Dermis blood vessel endothelial cell (primary cell): ENCODE measurements around the gene SSMEM1. TPM values are rescaled to one million over a fixed set of nuclear protein-coding genes. Genes with fewer than 3 reads are reported as not detected.
"Not testable (repeated sequence)": the region's sequence is repeated elsewhere in the genome, so short reads cannot be mapped to it uniquely, and the experiment has no call there.

Experiments
- DNase-seq: peaks from one replicate; pipeline ENCODE4 v3.0.0; 2010
- total RNA-seq: library from RNA; depleted of rRNA; stranded (reverse); fragments of >200 nt; gene quantifications from 2 replicates; pipeline ENCODE4 v1.2.3, GENCODE V29; 2014

Gene SSMEM1
- total RNA-seq, 1 donor from 2014 or later, result not detected

DNA sequence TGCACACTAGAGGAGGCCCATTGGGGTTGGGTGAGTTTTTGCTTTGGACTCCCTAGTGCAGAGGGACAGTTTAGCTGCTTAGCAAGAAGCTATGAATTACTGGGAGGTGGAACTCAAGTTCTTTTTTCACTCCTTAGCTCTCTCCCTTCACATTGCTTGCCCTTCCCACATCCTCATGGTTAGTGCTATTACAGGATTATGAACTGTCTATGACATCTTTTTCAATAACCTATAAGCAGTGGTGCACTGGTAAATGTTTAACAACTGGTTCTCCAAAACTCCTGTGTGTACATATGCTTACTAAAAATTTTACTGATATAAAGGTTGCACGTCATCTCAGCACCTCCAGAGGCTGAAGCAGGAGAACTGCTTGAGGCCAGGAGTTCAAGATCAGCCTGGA is 6.2 kb downstream of the SSMEM1 start:
- DNase-seq, result no peak

DNA sequence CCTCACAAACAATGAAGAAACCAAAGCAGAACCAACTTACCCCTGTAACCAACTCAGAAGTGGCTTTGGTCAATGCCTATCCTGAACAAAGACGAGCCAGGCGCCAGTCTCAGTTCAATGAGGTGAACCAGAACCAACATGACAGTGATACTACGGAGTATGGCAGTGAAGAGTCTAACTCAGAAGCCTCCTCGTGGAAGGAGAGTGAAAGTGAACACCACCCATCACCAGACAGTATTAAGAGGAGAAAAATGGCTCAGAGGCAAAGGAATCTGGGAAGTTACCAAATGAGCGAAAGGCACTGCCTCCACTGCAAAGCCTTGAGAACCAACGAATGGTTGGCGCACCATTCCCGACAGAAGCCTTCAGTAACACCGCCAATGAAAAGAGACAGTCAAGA is 8.4 kb downstream of the SSMEM1 start:
- DNase-seq, result no peak

DNA sequence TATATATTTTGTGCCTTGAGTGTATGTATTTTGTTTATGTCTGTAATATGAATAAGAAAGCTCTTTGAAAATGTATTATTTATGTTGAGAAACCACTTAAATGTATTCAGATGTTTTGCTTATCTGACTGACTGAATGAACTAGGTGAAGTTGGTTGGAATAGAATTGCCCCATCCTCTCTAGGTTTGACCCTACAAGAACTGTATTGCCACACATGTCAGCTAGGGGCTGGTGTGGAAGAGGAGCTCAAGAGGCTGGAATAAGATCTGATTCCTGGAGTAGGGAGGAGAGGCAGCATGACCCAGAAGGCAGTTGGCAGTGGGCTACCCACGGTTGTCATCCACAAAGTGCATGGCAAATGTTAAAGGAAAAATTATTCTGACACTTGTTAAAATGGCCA is 9.1 kb downstream of the SSMEM1 start:
- DNase-seq, result no peak

DNA sequence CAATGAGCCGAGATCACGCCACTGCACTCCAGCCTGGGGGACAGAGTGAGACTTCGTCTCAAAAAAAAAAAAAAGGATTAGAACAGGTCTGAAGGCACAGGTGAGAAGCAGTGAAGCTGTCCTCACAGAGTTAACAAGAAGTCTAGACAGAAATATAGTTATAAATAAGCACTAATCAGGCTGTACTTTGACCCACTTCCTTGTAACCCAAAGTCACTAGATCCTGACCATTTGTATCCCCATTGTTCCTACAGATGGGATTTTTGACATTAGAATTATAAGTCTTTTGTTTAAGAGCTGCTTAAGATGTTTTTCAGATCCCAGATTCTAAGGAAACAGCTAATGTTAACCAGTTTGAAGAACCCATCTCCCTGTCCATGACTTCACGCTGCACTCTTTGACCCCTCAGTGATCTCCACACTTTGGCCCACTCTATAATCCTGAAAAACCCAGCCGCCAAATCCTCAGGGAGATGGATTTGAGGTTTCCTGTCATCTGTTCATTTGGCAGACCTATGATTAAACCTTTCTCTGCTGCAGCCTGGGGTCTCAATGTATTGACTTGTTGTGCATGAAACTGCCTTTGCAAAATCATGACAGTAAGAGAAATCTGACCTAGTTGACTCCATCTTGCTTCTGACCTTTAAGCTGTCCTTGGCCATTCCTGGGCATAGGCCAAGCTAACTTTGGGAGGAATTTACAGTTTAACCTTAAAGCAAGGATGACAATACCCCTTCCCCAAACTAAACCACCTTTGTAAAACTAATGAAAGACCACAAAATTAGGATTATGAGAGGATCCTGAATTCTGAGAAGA is 11.4 kb downstream of the SSMEM1 start:
- DNase-seq, result no peak

DNA sequence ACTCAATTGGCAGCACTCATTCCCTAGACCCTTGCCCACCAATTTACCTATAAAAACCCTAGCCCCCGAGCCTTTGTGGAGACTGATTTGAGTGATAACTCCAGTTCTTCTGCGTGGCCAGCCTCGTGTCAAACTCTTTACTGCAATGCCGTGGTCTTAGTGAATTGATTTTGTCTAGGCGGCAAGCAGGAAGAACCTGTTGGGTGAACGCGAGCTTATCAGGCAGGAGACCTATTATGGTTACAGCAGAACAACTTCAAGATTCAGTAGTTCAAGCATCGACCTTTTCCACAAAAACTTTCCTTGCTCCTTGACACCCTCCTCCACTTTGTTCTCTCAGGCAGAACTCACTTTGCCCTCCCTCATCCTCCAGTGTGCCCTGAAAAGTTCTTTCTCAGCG is 12.2 kb downstream of the SSMEM1 start:
- no peak for DNase-seq

DNA sequence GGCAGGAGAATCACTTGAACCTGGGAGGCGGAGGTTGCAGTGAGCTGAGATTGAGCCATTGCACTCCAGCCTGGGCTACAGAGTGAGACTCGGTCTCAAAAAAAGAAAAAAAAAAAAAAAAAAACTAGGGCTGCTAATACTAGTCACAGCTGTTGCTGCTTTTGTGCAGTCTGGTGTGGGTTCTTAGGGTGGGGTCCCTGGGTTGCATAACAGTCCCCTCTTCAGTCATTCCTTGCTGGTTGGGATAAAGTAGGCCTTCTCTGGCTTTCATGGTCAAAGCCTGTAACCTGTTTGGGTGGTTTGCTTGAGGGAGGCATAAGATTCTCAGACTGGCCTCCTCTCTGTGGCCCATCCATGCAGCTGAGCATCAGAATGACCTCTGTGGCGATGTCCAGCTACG is 14.1 kb downstream of the SSMEM1 start:
- no peak for DNase-seq

DNA sequence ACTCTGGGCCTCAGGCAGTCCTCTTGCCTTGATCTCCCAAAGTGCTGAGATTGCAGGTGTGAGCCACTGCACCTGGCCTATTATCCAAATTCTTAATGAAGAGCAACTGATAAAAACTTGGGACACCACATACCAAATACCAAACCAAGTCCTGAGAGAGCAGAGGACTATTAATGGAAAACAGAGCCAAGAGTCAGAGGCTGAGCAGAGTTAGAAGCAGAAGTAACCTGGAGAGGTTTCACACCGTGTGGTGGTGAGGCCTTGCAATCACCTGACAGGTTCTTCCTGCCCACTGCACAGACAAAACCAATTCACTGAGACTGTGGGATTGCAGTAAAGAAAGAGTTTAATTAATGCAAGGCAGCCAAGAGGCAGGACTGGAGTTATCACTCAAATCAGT is 16.0 kb downstream of the SSMEM1 start:
- no peak for DNase-seq

DNA sequence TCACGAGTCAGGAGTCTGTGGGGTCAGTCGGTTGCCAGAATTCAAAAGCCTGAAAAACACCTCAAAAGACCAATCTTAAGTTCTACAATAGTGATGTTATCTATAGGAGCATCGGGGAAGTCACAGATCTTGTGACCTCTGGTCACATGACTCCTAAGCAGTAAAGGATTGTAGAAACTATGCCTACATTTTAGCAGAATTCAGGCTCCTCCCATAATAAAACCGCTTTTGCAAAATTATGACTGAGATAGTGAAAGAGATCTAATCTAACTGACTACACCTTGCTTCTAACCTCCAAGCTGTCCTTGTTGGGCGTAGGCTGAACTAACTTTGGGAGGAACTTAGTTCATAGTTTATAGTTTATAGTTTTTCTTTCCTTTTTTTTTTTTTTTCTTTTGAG is 16.6 kb downstream of the SSMEM1 start:
- no peak for DNase-seq

DNA sequence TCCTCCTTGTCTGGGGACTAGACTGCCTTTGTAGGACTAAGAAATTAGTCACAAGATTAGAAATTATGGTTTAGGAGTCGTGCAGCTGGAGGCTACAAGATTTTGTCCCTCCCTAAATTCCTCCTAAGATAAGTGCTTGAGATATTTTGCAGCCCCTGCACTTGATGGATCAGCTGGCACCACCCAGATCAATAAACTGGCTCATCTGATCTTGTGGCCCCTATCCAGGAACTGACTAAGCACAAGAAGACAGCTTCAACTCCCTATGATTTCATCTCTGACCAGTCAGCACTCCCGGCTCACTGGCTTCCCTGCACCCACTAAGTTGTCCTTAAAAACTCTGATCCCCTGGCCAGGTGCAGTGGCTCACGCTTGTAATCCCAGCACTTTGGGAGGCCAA is 17.3 kb downstream of the SSMEM1 start:
- not testable (repeated sequence) for DNase-seq

DNA sequence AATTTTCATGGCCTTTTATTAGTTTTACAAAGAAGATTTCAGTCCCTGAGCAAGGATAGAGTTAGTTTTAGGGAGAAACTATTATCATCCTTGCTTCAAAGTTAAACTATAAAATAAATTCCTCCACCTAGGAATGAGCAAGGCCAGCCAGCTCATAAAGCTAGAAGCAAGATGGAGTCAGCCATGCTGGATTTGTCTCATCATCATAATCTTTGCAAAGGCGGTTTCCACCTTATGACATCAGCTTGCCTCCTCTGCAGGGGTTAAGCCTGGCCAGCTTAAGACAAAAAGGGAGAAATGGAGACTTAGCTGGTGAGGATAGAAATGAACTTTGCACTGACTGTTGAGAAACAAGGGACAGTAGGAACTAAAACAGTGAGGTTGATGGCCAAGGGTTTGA is 18.7 kb downstream of the SSMEM1 start:
- no peak for DNase-seq

DNA sequence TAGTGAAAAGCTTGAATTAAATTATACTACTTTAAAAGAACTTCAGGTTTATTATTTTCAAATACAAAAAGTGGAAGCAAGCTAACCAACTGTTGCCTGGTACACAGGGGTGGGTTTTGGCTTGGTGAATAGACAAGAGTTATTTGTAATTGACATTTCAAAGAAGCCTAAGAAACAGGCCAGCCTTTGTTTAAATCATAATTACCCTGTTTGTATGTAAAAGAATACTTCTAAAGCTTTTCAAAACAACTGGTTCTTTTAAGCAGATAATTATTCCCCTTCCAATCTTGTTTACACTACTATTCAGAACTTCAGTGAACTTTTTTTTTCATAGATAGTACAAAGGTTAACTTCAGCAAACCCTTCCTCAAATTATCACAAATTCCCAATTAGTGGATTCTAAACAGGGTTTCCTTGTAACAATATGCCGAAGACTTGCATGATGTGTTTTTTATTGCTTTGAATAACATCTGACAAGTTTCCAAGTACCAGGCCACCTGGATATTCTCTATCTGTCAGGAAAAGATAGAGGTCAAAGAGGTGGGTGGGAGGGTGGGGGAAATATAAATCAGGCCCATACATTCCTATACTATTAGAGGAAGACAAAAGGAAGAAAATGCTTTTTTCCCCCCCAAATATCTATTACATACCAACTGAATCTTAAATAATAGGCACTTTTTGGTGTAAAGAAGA is 20.4 kb downstream of the SSMEM1 start:
- DNase-seq, result no peak

DNA sequence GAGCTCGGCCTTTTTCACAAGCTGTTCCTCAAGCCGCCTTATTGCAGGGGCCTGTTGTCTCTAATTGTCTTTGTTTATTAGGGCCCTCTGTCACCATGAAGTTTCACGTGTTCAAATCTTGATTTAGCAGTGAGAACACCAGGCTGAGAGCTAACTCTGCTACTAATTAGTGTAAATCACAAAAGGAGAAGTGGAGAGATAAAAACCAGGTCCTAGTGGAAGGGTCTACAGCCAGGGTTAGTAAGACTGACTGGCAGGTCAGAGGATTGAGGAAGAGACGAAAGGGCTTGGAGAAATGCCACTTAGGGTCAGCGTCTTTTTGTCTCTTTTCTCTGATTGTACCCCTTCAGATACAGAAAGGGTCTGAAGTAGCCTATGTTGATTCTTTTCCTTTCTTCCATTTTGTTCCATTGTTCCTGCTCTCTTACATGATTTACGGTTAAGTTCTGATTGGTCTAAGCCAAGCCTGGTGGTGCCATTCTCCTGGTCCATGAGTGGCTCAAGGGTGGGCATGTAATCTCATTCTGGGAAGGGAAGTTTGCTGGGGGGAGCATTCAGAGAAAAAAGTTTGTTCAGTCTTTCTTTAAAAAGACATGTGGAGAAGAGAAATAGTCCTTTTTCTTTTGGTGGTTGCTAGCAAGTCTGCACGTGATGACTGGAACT is 21.3 kb downstream of the SSMEM1 start:
- no peak for DNase-seq

DNA sequence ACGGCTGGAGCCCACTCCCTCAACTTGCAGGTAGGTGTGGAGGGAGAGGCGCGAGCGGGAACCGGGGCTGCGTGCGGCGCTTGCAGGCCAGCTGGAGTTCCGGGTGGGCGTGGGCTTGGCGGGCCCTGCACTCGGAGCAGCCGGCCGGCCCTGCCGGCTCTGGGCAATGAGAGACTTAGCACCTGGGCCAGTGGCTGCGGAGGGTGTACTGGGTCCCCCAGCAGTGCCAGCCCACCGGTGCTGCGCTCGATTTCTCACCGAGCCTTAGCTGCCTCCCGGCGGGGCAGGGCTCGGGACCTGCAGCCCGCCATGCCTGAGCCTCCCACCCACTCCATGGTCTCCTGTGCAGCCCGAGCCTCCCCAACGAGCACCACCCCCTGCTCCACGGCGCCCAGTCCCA is 22.3 kb downstream of the SSMEM1 start:
- DNase-seq, result not testable (repeated sequence)

DNA sequence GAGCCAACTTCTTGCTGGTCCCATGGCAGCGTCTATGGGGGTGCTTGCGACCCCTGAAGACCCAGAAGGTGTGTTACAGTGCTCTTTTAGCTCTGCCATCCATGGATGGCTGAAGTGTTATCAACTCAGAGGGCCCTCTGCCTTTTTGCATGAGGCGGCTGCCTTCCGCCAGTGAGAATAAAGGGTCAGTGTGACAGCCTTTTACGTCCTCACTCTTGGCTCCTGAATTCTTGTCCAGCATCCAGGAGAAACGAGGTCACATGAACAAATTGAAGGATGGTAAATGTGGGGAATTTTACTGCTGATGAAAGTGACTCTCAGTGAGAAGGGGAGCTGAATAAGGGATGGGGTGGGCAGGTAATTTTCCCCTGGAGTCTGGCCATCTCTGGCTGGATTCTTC is 24.1 kb downstream of the SSMEM1 start:
- DNase-seq, result no peak

DNA sequence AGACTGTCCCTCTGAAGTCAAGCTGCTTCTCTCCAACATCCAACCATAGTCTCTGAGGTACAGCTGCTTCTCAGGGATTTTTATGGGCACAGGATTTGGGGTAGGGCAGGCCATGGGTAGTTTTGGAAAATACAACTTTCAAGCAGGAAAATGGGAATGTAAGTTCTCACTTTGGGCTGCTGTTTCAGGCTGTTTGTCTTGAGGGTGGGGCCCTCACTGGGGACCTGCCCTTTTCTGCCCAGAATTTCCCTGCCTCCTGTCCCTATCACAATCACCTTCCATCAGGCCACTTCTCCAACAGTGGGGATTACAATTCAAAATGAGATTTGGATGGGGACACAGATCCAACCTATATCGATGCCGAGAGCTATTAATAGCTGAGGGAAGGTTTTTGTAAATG is 24.5 kb downstream of the SSMEM1 start:
- DNase-seq, result no peak

DNA sequence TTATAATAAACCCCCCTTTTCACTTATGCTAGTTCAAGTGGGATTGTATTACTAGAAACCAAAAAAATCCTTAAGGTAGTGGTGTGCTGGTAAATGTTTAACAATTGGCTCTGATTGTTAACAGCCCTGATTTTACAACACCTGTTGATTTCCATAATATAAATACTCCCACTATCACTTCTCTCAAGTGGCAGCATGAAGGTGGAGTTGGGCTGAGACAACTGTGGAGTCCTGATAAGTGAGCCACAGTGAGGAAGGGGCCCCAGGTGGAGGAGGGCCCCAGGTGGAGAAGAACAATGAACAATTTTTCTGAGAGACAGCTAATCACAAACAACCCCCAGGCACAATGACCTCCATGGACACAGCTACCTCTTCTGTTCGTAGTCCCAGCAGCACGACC is 26.4 kb downstream of the SSMEM1 start:
- no peak for DNase-seq

DNA sequence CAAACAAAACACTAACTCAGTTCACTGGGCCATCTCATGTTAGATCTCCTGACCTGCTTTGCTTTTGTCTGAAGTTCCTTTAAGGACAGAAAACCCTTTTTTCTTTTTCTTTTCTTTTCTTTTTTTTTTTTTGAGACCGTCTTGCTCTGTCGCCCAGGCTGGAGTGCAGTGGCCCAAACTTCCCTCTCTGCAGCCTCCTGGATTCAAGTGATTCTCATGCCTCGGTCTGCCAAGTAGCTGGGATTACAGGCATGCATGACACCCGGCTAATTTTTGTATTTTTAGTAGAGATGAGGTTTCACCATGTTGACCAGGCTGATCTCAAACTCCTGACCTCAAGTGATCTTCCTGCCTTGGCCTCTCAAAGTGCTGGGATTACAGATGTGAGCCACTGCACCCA is 28.7 kb downstream of the SSMEM1 start:
- not testable (repeated sequence) for DNase-seq

DNA sequence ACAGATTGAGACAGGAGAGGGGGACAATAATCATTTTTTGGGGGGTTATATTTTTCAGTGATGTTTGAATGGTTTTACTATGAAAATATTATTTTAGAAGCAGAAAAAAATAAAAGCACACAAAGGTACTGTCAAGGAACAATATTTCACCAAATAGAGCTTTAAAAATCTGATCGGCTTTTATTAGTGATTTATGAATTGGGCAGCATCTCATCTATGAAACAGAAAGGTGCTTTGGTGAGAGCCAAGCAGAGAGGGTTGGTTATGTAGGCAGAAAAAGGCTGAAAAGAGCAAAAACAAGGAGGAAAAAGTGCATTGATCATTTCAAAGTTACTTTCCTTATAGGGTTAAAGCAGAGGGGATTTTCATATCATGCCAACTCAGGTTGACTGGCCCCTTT is 32.6 kb downstream of the SSMEM1 start:
- DNase-seq, result no peak

DNA sequence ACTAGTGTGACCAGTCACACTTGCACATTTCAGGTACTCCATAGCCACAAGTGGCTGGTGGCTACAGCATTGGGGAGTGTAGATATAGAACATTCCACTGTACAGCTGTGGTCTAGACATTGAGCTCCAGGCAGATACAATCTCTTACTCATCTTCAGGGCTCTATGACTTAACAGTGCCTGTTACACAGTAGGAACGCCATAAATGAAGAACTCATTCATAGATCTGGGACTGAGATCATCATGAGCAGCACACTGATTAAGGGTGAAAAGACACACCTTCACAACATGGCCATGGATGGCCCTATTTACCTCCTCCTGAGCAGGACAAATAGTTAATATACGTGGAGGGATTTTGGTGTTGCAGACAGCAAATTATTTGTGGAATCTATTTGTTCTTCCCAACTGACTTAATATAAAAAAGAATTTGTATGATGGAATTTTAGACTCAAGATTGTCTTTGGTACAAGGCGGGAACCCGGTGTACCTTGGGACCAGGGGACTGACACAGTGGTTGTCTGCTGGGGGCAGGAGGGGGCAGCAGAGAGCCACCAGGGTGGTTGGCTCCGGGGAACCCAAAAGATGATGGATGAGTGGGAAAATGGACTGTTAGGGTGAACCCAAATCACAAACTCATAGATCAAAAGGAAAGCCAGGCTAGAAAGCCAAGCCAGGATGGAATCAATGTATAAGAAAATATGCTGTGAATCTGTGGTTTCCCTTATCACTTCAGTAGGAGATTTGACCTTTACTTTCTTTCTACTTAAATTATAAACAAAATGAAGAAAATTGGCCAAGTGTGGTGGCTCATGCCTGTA is 34.7 kb downstream of the SSMEM1 start:
- peak; percentile 60 for DNase-seq

DNA sequence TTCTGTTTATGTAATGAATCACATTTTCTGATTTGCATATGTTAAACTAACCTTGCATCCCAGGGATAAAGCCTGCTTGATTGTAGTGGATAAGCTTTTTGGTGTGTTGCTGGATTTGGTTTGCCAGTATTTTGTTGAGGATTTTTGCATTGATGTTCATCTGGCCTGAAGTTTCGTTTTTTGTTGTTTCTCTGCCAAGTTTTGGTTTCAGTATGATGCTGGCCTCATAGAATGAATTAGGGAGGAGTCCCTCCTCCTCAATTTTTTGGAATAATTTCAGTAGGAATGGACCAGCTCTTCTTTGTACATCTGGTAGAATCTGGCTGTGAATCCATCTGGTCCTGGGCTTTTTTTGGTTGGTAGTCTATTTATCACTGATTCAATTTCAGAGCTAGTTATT is 35.8 kb downstream of the SSMEM1 start:
- DNase-seq, result not testable (repeated sequence)

DNA sequence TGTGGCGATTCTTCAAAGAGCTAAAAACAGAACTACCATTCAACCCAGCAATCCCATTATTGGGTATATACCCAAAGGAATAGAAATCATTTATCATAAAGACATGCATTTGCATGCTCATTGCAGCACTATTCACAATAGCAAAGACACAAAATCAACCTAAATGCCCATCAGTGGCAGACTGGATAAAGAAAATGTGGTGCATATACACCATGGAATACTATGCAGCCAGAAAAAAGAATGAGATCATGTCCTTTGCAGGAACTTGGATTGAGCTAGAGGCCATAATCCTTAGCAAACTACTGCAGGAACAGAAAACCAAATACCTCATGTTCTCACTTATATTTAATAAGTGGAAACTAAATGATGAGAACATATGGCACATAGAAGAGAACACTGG is 38.8 kb downstream of the SSMEM1 start:
- not testable (repeated sequence) for DNase-seq

DNA sequence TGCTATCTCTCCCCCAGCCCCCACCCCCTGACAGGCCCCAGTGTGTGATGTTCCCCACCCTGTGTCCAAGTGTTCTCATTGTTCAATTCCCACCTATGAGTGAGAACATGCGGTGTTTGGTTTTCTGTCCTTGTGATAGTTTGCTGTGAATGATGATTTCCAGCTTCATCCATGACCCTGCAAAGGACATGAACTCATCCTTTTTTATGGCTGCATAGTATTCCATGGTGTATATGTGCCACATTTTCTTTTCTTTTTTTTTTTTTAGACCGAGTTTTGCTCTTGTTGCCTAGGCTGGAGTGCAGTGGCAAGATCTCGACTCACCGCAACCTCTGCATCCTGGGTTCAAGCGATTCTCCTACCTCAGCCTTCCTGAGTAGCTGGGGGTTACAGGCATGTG is 41.2 kb downstream of the SSMEM1 start:
- DNase-seq, result not testable (repeated sequence)

DNA sequence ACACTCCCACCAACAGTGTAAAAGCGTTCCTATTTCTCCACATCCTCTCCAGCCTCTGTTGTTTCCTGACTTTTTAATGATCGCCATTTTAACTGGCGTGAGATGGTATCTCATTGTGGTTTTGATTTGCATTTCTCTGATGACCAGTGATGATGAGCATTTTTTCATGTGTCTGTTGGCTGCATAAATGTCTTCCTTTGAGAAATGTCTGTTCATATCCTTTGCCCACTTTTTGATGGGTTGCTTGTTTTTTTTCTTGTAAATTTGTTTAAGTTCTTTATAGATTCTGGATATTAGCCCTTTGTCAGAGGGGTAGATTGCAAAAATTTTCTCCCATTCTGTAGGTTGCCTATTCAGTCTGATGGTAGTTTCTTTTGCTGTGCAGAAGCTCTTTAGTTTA is 42.0 kb downstream of the SSMEM1 start:
- not testable (repeated sequence) for DNase-seq
